ENCODE measurements around the gene SLC38A10. TPM values are rescaled to one million over a fixed set of nuclear protein-coding genes. Genes with fewer than 3 reads are reported as not detected.

The SLC38A10 gene
- polyA plus RNA-seq, 1 experiment: 29.3 TPM

GRCh38 chr17:81195941-81196495 is 99.1 kb downstream of the SLC38A10 start:
- ChIA-PET CTCF (no interaction called here), POLR2A (no interaction called here)
- Histone ChIP-seq H3K27ac (ENCODE audit: low read depth, low read length) (no peak overlapping the region), H3K9me3 (ENCODE audit: control insufficient read depth, insufficient read depth, low read length) (no peaks in the 10 kb centered on the region; the same call in 1 of the 2 replicates), H3K27me3 (ENCODE audit: control insufficient read depth, insufficient read depth, low read length) (no peaks in the 10 kb centered on the region), H3K4me3 (ENCODE audit: low read depth, low read length) (no peak overlapping the region)
- no peak for DNase-seq (ENCODE audit: low read depth, low spot score)
- TF ChIP-seq CTCF (IDR thresholded peaks at IDR 0.05; ENCODE audit: low read depth, low read length): no peak

Other genes starting within 250 kb of the SLC38A10 start
- not detected in 2 replicates for gene PVALEF, start 129.8 kb downstream of the SLC38A10 start, polyA plus RNA-seq (2011; rRNA removed)
- 0.16 TPM in 2 replicates for gene AATK, start 129.1 kb downstream of the SLC38A10 start, polyA plus RNA-seq (2011; rRNA removed)
- gene CEP131, start 72.3 kb downstream of the SLC38A10 start, polyA plus RNA-seq (2011; rRNA removed): 2.2 and 3.0 TPM in 2 replicates
- 7.5 and 10.0 TPM in 2 replicates for gene TEPSIN, start 56.3 kb downstream of the SLC38A10 start, polyA plus RNA-seq (2011; rRNA removed)
- 133 and 181 TPM in 2 replicates for gene NDUFAF8, start 56.0 kb downstream of the SLC38A10 start, polyA plus RNA-seq (2011; rRNA removed)
- gene BAHCC1, start 100.2 kb upstream of the SLC38A10 start, polyA plus RNA-seq (2011; rRNA removed): 1.3 and 2.5 TPM in 2 replicates
- 2,721 and 3,607 TPM in 2 replicates for gene ACTG1, start 217.5 kb upstream of the SLC38A10 start, polyA plus RNA-seq (2011; rRNA removed)
- gene FSCN2, start 233.1 kb upstream of the SLC38A10 start, polyA plus RNA-seq (2011; rRNA removed): 0.26 and 0.41 TPM in 2 replicates